Bronchial epithelial cell (primary cell): Measurements from ENCODE around the gene MYO9A. TPM values are rescaled to one million over a fixed set of nuclear protein-coding genes. Genes with fewer than 3 reads are reported as not detected.

Experiments
- DNase-seq: peaks from one replicate; pipeline ENCODE4 v3.0.0-alpha.2; 2010; ENCODE audit warnings: low read depth
- FAIRE-seq: peaks from 2 replicates; lab custom pipeline; 2011; peaks lifted over from hg19 to GRCh38; lab: Jason Lieb, UNC
- H3K27me3 ChIP-seq: 2 replicates; pipeline ENCODE4 v1.5.1; 2011; ENCODE audit warnings: low read length; ENCODE audit not compliant: control insufficient read depth, insufficient read depth
- H3K36me3 ChIP-seq: 2 replicates; pipeline ENCODE4 v1.5.1; 2011; ENCODE audit warnings: low read length; ENCODE audit not compliant: control insufficient read depth, insufficient read depth
- H3K4me3 ChIP-seq: 2 replicates; pipeline ENCODE4 v1.5.1; 2011; ENCODE audit warnings: mild to moderate bottlenecking, low read depth, low read length, control low read depth
- CTCF ChIP-seq: IDR thresholded peaks from 2 replicates; pipeline ENCODE4 v1.5.1; 2011; ENCODE audit warnings: mild to moderate bottlenecking, moderate library complexity, low read length, control low read depth, inconsistent platforms; ENCODE audit not compliant: insufficient read depth, severe bottlenecking
- total RNA-seq: library from RNA; depleted of rRNA; stranded (reverse); fragments of >200 nt; gene quantifications from 2 replicates; pipeline ENCODE4 v1.2.1, GENCODE V29; 2014

The MYO9A gene
- total RNA-seq, 1 donor from 2014 or later: 29.7 TPM

- DNase-seq (peak; percentile 83), FAIRE-seq (no peak)
- TF ChIP-seq CTCF: no peak
- no peaks in the 10 kb centered on the region for H3K27me3 ChIP-seq
- peaks cover 2% of the 10 kb centered on the region for H3K36me3 ChIP-seq
- H3K4me3 ChIP-seq: no peak overlapping the region
These were observed 183.5 kb downstream of the MYO9A start for GRCh38 chr15:71934446-71934845.

- TF ChIP-seq CTCF: no peak
- no peak for DNase-seq
- Histone ChIP-seq H3K27me3 (no peaks in the 10 kb centered on the region), H3K36me3 (peaks cover 2% of the 10 kb centered on the region), H3K4me3 (no peak overlapping the region)
- no peak for FAIRE-seq
These were observed 185.3 kb downstream of the MYO9A start for GRCh38 chr15:71932689-71933088.

GRCh38 chr15:71931261-71931660 is 186.7 kb downstream of the MYO9A start:
- TF ChIP-seq CTCF: no peak

GRCh38 chr15:71925145-71925544 is 192.8 kb downstream of the MYO9A start:
- DNase-seq (no peak), FAIRE-seq (no peak)

More at GRCh38 chr15:71931261-71931660, 186.7 kb downstream of the MYO9A start:
- peaks cover 2% of the 10 kb centered on the region for H3K36me3 ChIP-seq
- DNase-seq (no peak), FAIRE-seq (no peak)
- no peak overlapping the region for H3K4me3 ChIP-seq
- no peaks in the 10 kb centered on the region for H3K27me3 ChIP-seq

GRCh38 chr15:71921191-71921590 is 196.8 kb downstream of the MYO9A start:
- peak; percentile 93 for DNase-seq
- Histone ChIP-seq H3K4me3 (no peak overlapping the region), H3K27me3 (no peaks in the 10 kb centered on the region), H3K36me3 (no peaks in the 10 kb centered on the region)
- FAIRE-seq: peak; percentile 98
- no peak for TF ChIP-seq CTCF

More at GRCh38 chr15:71925145-71925544, 192.8 kb downstream of the MYO9A start:
- H3K36me3 ChIP-seq: no peaks in the 10 kb centered on the region
- no peaks in the 10 kb centered on the region for H3K27me3 ChIP-seq
- no peak for TF ChIP-seq CTCF
- H3K4me3 ChIP-seq: no peak overlapping the region

GRCh38 chr15:71920573-71920972 is 197.4 kb downstream of the MYO9A start:
- no peaks in the 10 kb centered on the region for H3K36me3 ChIP-seq
- DNase-seq (no peak), FAIRE-seq (no peak)
- H3K4me3 ChIP-seq: no peak overlapping the region
- TF ChIP-seq CTCF: no peak
- H3K27me3 ChIP-seq: no peaks in the 10 kb centered on the region
